HEK293 (cell line): ENCODE measurements around the gene ATP2B3.

Source experiments
- MEIS1 ChIP-seq: sonication (generic); formaldehyde crosslinking; IDR thresholded peaks from 2 replicates; pipeline ENCODE4 v1.8.1; 2022; ENCODE audit warnings: missing genetic modification reagents, mild to moderate bottlenecking, borderline replicate concordance
- REPIN1 ChIP-seq: fragments of 450-650 bp; formaldehyde crosslinking; IDR thresholded peaks from 2 replicates; pipeline ENCODE4 v1.5.1; 2017; ENCODE audit warnings: missing biosample characterization, missing genetic modification characterization, low read depth
- ZNF138 ChIP-seq: fragments of 450-650 bp; formaldehyde crosslinking; IDR thresholded peaks from 2 replicates; pipeline ENCODE4 v1.5.1; 2016; ENCODE audit warnings: missing biosample characterization, missing genetic modification characterization, borderline replicate concordance
- ZNF302 ChIP-seq: fragments of 450-650 bp; formaldehyde crosslinking; IDR thresholded peaks from 2 replicates; pipeline ENCODE4 v1.5.1; 2016; ENCODE audit warnings: missing biosample characterization, missing genetic modification characterization, low read depth
- ZNF561 ChIP-seq: fragments of 450-650 bp; IDR thresholded peaks from 2 replicates; pipeline ENCODE4 v1.5.1; 2018; ENCODE audit warnings: missing biosample characterization, missing genetic modification characterization, borderline replicate concordance
- TF ChIP-seq, protein P1 (sequence below): fragments of 450-650 bp; formaldehyde crosslinking; IDR thresholded peaks from 2 replicates; pipeline ENCODE4 v1.5.1; 2016; ENCODE audit warnings: missing biosample characterization, missing genetic modification characterization
- TF ChIP-seq, protein P2 (sequence below): fragments of 450-650 bp; formaldehyde crosslinking; IDR thresholded peaks from 2 replicates; pipeline ENCODE4 v1.5.1; 2016; ENCODE audit warnings: missing biosample characterization, missing genetic modification characterization
- TF ChIP-seq, protein P3 (sequence below): sonication (generic); formaldehyde crosslinking; IDR thresholded peaks from 2 replicates; pipeline ENCODE4 v1.8.1; 2022; ENCODE audit warnings: mild to moderate bottlenecking, moderate library complexity, missing genetic modification reagents

DNA sequence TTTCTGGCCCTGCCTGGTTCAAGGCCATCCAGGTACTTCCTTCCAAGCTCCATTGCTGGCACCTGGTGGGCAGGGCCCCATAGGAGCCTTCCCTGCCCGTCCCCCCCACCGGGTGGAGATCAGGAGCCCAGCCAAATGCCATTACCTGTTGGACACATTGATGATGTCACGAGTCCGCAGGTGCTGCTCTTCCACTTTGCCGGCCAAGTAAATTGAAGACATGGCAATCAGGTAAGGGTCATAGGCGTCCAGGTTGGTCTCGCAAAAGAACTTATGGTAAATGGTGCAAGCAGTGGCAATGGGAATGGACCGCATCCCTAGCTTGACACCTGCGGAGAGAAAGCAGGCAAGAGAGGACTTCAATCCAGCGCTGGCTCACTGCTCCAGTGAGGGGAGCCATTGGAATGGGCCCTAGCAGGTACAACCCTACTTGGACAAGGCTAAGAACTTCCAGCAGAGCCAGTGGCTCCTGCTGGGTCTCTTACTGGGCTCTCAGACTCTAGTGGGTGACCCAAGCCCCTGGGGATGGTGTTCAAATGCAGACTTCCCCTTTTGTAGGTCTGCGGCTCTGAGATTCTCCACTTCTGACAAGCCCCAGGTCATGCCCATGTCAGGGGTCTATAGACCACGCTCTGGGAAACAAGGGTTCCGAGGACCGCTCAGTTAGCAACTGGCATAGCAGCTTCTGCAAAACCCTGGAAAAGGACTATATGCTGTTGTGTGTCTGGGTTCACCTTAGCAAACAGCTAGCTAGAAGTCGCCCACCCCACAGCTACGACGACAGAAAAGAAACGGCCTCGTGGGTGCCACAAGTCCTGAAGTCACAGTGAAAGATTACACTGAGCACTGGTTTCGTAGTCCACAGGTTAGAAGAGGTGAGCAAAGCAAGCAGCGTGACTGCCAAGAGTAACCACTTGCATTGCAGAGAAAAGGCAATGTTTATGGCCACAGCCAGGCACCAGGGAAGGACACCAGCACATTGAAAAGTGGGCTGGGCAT lies 78.7 kb downstream of the ATP2B3 start:
- TF ChIP-seq REPIN1 (tag by site-specific recombination) (no peak), ZNF561 (no peak), ZNF302 (tag by site-specific recombination) (no peak), MEIS1 (CRISPR knock-in tag) (no peak), ZNF138 (tag by site-specific recombination) (no peak)
- TF ChIP-seq, protein P1, sequence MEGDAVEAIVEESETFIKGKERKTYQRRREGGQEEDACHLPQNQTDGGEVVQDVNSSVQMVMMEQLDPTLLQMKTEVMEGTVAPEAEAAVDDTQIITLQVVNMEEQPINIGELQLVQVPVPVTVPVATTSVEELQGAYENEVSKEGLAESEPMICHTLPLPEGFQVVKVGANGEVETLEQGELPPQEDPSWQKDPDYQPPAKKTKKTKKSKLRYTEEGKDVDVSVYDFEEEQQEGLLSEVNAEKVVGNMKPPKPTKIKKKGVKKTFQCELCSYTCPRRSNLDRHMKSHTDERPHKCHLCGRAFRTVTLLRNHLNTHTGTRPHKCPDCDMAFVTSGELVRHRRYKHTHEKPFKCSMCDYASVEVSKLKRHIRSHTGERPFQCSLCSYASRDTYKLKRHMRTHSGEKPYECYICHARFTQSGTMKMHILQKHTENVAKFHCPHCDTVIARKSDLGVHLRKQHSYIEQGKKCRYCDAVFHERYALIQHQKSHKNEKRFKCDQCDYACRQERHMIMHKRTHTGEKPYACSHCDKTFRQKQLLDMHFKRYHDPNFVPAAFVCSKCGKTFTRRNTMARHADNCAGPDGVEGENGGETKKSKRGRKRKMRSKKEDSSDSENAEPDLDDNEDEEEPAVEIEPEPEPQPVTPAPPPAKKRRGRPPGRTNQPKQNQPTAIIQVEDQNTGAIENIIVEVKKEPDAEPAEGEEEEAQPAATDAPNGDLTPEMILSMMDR (tag by site-specific recombination): no peak
- TF ChIP-seq, protein P2, sequence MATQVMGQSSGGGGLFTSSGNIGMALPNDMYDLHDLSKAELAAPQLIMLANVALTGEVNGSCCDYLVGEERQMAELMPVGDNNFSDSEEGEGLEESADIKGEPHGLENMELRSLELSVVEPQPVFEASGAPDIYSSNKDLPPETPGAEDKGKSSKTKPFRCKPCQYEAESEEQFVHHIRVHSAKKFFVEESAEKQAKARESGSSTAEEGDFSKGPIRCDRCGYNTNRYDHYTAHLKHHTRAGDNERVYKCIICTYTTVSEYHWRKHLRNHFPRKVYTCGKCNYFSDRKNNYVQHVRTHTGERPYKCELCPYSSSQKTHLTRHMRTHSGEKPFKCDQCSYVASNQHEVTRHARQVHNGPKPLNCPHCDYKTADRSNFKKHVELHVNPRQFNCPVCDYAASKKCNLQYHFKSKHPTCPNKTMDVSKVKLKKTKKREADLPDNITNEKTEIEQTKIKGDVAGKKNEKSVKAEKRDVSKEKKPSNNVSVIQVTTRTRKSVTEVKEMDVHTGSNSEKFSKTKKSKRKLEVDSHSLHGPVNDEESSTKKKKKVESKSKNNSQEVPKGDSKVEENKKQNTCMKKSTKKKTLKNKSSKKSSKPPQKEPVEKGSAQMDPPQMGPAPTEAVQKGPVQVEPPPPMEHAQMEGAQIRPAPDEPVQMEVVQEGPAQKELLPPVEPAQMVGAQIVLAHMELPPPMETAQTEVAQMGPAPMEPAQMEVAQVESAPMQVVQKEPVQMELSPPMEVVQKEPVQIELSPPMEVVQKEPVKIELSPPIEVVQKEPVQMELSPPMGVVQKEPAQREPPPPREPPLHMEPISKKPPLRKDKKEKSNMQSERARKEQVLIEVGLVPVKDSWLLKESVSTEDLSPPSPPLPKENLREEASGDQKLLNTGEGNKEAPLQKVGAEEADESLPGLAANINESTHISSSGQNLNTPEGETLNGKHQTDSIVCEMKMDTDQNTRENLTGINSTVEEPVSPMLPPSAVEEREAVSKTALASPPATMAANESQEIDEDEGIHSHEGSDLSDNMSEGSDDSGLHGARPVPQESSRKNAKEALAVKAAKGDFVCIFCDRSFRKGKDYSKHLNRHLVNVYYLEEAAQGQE (tag by site-specific recombination): no peak
- TF ChIP-seq, protein P3, sequence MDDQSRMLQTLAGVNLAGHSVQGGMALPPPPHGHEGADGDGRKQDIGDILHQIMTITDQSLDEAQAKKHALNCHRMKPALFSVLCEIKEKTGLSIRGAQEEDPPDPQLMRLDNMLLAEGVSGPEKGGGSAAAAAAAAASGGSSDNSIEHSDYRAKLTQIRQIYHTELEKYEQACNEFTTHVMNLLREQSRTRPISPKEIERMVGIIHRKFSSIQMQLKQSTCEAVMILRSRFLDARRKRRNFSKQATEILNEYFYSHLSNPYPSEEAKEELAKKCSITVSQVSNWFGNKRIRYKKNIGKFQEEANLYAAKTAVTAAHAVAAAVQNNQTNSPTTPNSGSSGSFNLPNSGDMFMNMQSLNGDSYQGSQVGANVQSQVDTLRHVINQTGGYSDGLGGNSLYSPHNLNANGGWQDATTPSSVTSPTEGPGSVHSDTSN (CRISPR knock-in tag): no peak
